ENCODE data around the gene TNKS1BP1.

DNA sequence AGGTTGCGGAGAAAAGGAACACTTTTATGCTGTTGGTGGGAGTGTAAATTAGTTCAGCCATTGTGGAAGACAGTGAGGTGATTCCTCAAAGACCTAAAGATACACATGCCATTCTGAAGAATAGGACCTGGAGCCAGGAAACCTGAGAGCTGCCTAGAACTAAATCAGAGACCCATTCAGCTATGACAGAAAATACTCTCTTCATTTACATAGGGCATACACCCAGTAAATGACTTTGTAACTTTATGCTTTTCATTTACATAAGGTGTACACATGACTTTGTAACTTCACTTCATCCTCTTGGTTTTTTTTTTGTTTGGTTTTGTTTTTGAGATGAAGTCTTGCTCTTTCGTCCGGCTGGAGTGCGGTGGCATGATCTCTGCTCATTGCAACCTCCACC lies 62.6 kb downstream of the TNKS1BP1 start:
- TF ChIP-seq CTCF (IDR thresholded peaks at IDR 0.05; ENCODE audit: poor library complexity): no peak
- no peak for TF ChIP-seq EZH2 (IDR thresholded peaks at IDR 0.05; ENCODE audit: borderline replicate concordance)
